GM18505 (cell line): ENCODE data around the gene FAM193A.
"Not testable (repeated sequence)": the region's sequence is repeated elsewhere in the genome, so short reads cannot be mapped to it uniquely, and the experiment has no call there.

ENCODE experiments used
- ATAC-seq: cut with Tn5 transposase; IDR thresholded peaks from one replicate; pipeline ENCODE4 v1.9.1; 2021; ENCODE audit not compliant: unreplicated experiment
- POLR2A ChIP-seq: IDR thresholded peaks from 4 replicates; pipeline ENCODE4 v1.6.1; 2011; ENCODE audit warnings: borderline replicate concordance; ENCODE audit not compliant: insufficient read depth, insufficient read length; ENCODE audit errors: extremely low read depth

The FAM193A gene

GRCh38 chr4:2755821-2756690, 219.6 kb downstream of the FAM193A start, which contains the start of gene TNIP2:
Gene TNIP2 (minus strand): TSS chr4:2756336. CDS start chr4:2756289, 47 bp downstream.
- ATAC-seq, result peak; percentile 65
- peak; percentile 81 for TF ChIP-seq POLR2A

- ATAC-seq, result no peak
- TF ChIP-seq POLR2A, result no peak
Measured at GRCh38 chr4:2756691-2757350, 220.4 kb downstream of the FAM193A start.

- no peak for ATAC-seq
- no peak for TF ChIP-seq POLR2A
Measured at GRCh38 chr4:2757426-2757825, 221.0 kb downstream of the FAM193A start.

- ATAC-seq, result no peak
- no peak for TF ChIP-seq POLR2A
Measured at GRCh38 chr4:2761035-2761923, 224.8 kb downstream of the FAM193A start.

GRCh38 chr4:2762048-2762447, 225.6 kb downstream of the FAM193A start:
- no peak for TF ChIP-seq POLR2A
- no peak for ATAC-seq

GRCh38 chr4:2762486-2763370, 226.3 kb downstream of the FAM193A start:
- ATAC-seq, result not testable (repeated sequence)

GRCh38 chr4:2763511-2763967, 227.1 kb downstream of the FAM193A start:
- TF ChIP-seq POLR2A, result no peak
- ATAC-seq, result no peak

GRCh38 chr4:2765832-2766526, 229.5 kb downstream of the FAM193A start:
- no peak for ATAC-seq
- no peak for TF ChIP-seq POLR2A

- ATAC-seq, result no peak
- no peak for TF ChIP-seq POLR2A
Measured at GRCh38 chr4:2767046-2767704, 230.7 kb downstream of the FAM193A start.

GRCh38 chr4:2767705-2768074, 231.2 kb downstream of the FAM193A start:
- no peak for ATAC-seq
- TF ChIP-seq POLR2A, result no peak

GRCh38 chr4:2768124-2768523, 231.7 kb downstream of the FAM193A start:
- no peak for TF ChIP-seq POLR2A
- ATAC-seq, result no peak
